Hepatocyte (in vitro differentiated cells): ENCODE measurements around the gene NPRL2. TPM values are rescaled to one million over a fixed set of nuclear protein-coding genes. Genes with fewer than 3 reads are reported as not detected.

Experiments used
- DNase-seq: peaks from one replicate; pipeline ENCODE4 v3.0.0-alpha.2; 2016; ENCODE audit warnings: low spot score
- H2AFZ ChIP-seq: fragments of 200-600 bp; sonication (generic); 2 replicates; pipeline ENCODE4 v1.6.0; 2016; ENCODE audit warnings: antibody characterized with exemption, mild to moderate bottlenecking
- H3K27ac ChIP-seq: fragments of 200-600 bp; sonication (generic); 2 replicates; pipeline ENCODE4 v1.5.1; 2016; ENCODE audit warnings: mild to moderate bottlenecking
- H3K27me3 ChIP-seq: fragments of 200-600 bp; sonication (generic); 2 replicates; pipeline ENCODE4 v1.6.1; 2016
- H3K36me3 ChIP-seq: fragments of 200-600 bp; sonication (generic); replicated peaks from 2 replicates; pipeline ENCODE4 v1.5.1; 2016; ENCODE audit warnings: low read depth; ENCODE audit not compliant: insufficient read depth
- H3K4me1 ChIP-seq: fragments of 200-600 bp; sonication (generic); 2 replicates; pipeline ENCODE4 v1.5.1; 2016; ENCODE audit warnings: mild to moderate bottlenecking, moderate library complexity; ENCODE audit not compliant: insufficient read depth
- H3K4me2 ChIP-seq: fragments of 200-600 bp; sonication (generic); 2 replicates; pipeline ENCODE4 v1.6.0; 2016
- H3K4me3 ChIP-seq: fragments of 200-600 bp; sonication (generic); 2 replicates; pipeline ENCODE4 v1.5.1; 2016; ENCODE audit warnings: mild to moderate bottlenecking
- H3K79me2 ChIP-seq: fragments of 200-600 bp; sonication (generic); 2 replicates; pipeline ENCODE4 v1.6.0; 2017; ENCODE audit warnings: mild to moderate bottlenecking
- H3K9me2 ChIP-seq: fragments of 200-600 bp; sonication (generic); replicated peaks from 2 replicates; pipeline ENCODE4 v1.6.0; 2017; ENCODE audit warnings: mild to moderate bottlenecking; ENCODE audit not compliant: insufficient read depth
- H3K9me3 ChIP-seq: fragments of 200-600 bp; sonication (generic); 2 replicates; pipeline ENCODE4 v1.5.1; 2016; ENCODE audit warnings: low read depth, mild to moderate bottlenecking
- H4K20me1 ChIP-seq: fragments of 200-600 bp; sonication (generic); 2 replicates; pipeline ENCODE4 v1.6.0; 2016; ENCODE audit warnings: mild to moderate bottlenecking; ENCODE audit not compliant: insufficient read depth, poor library complexity, severe bottlenecking
- CTCF ChIP-seq: fragments of 200-600 bp; sonication (generic); IDR thresholded peaks from 2 replicates; pipeline ENCODE4 v1.5.1; 2016; ENCODE audit warnings: antibody characterized with exemption, mild to moderate bottlenecking; ENCODE audit not compliant: poor library complexity
- EZH2 ChIP-seq: fragments of 200-600 bp; sonication (generic); IDR thresholded peaks from 2 replicates; pipeline ENCODE4 v1.6.1; 2016; ENCODE audit warnings: antibody characterized with exemption, mild to moderate bottlenecking, borderline replicate concordance
- EZH2phosphoT487 ChIP-seq: fragments of 200-600 bp; sonication (generic); IDR thresholded peaks from one replicate; pipeline ENCODE4 v1.6.1; 2018; ENCODE audit warnings: antibody characterized with exemption, mild to moderate bottlenecking, low read depth, moderate library complexity; ENCODE audit not compliant: unreplicated experiment, severe bottlenecking
- WGBS: methylation state at CpG from one replicate; pipeline ENCODE4 v1.1.6; 2016; ENCODE audit warnings: low lambda C conversion rate; ENCODE audit errors: missing lambda C conversion rate; 5-methylcytosine and 5-hydroxymethylcytosine counted together
- polyA plus RNA-seq: library from polyadenylated mRNA; unstranded; fragments of >200 nt; fragmentation: Nextera tagmentation; extraction: Ambion mirVana; gene quantifications from 2 replicates; pipeline ENCODE4 v1.2.1, GENCODE V29; 2016
- total RNA-seq: library from RNA; depleted of rRNA; stranded (reverse); fragments of >200 nt; gene quantifications from 2 replicates; pipeline ENCODE4 v1.2.3, GENCODE V29; 2014

The NPRL2 gene
- total and polyA plus RNA-seq, 2 experiments from 2014 or later: 22.3 to 27.0 TPM

- peak within 1 kb of the TSS; percentile 36 for H3K4me2 ChIP-seq
- peaks cover 11% of the 10 kb centered on the region for H3K79me2 ChIP-seq
- WGBS: 64% methylated on average over 14 of the region's 14 CpGs
- H2AFZ ChIP-seq: no peak within 1 kb of the TSS
- H3K4me3 ChIP-seq: no peak within 1 kb of the TSS
- H3K36me3 ChIP-seq: no peaks in the 10 kb centered on the region
- H3K27me3 ChIP-seq: no peaks in the 10 kb centered on the region
- DNase-seq: peak; percentile 66
- no peak for TF ChIP-seq EZH2phosphoT487
- no peak for TF ChIP-seq EZH2
- TF ChIP-seq CTCF: peak; percentile 18
- no peaks in the 10 kb centered on the region for H3K9me3 ChIP-seq
- peaks cover 15% of the 10 kb centered on the region for H3K4me1 ChIP-seq
- H3K27ac ChIP-seq: peak within 1 kb of the TSS; percentile 73
- H3K9me2 ChIP-seq: no peaks in the 10 kb centered on the region
- H4K20me1 ChIP-seq: no peaks in the 10 kb centered on the region
These were observed 47.4 kb downstream of the NPRL2 start, which contains the start of gene HYAL1 for GRCh38 chr3:50303013-50303815. Gene HYAL1 (minus strand): TSS chr3:50303574. CDS start chr3:50302956, 618 bp downstream.

GRCh38 chr3:50302095-50303012, 48.2 kb downstream of the NPRL2 start:
- H3K9me2 ChIP-seq: no peaks in the 10 kb centered on the region
- no peak overlapping the region for H3K4me3 ChIP-seq
- H3K9me3 ChIP-seq: no peaks in the 10 kb centered on the region
- peak overlapping the region; percentile 36 for H3K4me2 ChIP-seq
- H3K27me3 ChIP-seq: no peaks in the 10 kb centered on the region
- H3K4me1 ChIP-seq: peaks cover 17% of the 10 kb centered on the region
- H3K27ac ChIP-seq: peak overlapping the region; percentile 73
- no peak for DNase-seq
- 89% methylated on average over 32 of the region's 32 CpGs for WGBS
- peaks cover 11% of the 10 kb centered on the region for H3K79me2 ChIP-seq
- H4K20me1 ChIP-seq: no peaks in the 10 kb centered on the region
- no peak for TF ChIP-seq EZH2phosphoT487
- TF ChIP-seq EZH2: no peak
- TF ChIP-seq CTCF: no peak
- H2AFZ ChIP-seq: no peak overlapping the region
- H3K36me3 ChIP-seq: no peaks in the 10 kb centered on the region

- no peak for TF ChIP-seq EZH2
- TF ChIP-seq EZH2phosphoT487: no peak
- no peak for TF ChIP-seq CTCF
- no peak overlapping the region for H2AFZ ChIP-seq
- no peaks in the 10 kb centered on the region for H3K36me3 ChIP-seq
- H3K79me2 ChIP-seq: peaks cover 11% of the 10 kb centered on the region
- H3K4me3 ChIP-seq: no peak overlapping the region
- no peaks in the 10 kb centered on the region for H4K20me1 ChIP-seq
- no peaks in the 10 kb centered on the region for H3K9me3 ChIP-seq
- peak overlapping the region; percentile 94 for H3K27ac ChIP-seq
- H3K4me1 ChIP-seq: peaks cover 17% of the 10 kb centered on the region
- H3K9me2 ChIP-seq: no peaks in the 10 kb centered on the region
- no peaks in the 10 kb centered on the region for H3K27me3 ChIP-seq
- 93% methylated on average over 6 of the region's 6 CpGs for WGBS
- peak overlapping the region; percentile 79 for H3K4me2 ChIP-seq
- DNase-seq: no peak
These were observed 49.8 kb downstream of the NPRL2 start for GRCh38 chr3:50300681-50301254.
